ENCODE data around the gene KRT79.

Gene KRT79

DNA sequence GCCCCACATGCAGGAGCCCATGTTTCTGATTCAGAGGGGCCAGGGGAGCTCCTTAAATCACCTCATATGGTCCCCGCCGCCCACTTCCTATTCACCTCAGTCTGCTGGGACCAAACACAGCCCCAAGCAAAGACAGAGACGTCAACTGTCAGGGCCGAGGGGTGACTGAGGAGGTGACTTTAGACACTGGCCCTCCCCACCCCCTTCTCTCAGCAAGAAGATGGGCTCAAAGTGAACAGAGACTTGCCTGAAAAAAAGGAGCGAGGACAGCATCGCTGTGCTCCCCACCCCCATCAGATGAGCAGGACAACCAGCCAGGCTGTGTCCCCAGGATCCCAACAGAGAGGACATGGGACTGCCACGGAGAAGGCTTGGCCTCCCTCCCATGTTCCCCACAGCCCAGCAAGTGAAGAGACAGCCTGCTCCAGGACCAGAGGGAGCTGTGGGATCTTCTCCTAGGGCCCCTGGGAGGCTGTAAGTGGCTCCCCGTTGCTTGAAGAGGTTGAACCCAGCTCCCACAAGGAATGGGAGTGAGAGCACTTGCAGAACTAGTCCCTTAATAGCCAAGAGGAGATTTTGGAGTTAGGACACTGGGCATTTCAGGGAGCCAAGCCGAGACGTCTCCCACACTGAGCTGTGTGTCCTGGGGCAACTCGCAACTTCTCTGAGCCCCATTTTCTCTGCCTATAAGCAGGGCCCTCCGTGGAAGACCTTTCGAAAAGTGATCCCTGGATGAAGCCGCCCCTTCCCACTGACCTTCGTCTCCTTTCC, 1.3 kb upstream of the KRT79 start:
- no peak for DNase-seq (ENCODE audit: low spot score)

DNA sequence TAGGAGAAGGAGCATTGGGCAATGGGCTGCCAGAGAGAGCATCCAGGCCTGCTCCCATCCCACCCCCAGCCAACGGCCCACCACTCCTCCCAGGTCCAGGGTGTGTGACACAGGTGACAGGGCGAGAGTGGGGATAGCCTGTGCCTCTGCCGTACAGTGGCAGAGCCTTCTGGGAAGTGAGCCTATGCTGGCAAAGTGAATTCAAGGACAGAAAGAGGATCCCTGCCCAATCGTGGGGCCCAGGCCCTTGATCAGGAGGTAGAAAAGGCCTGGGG, 553 bp upstream of the KRT79 start:
- DNase-seq (ENCODE audit: low spot score): no peak

GRCh38 chr12:52832985-52833905, 866 bp downstream of the KRT79 start:
- no peak for DNase-seq (ENCODE audit: low spot score)

DNA sequence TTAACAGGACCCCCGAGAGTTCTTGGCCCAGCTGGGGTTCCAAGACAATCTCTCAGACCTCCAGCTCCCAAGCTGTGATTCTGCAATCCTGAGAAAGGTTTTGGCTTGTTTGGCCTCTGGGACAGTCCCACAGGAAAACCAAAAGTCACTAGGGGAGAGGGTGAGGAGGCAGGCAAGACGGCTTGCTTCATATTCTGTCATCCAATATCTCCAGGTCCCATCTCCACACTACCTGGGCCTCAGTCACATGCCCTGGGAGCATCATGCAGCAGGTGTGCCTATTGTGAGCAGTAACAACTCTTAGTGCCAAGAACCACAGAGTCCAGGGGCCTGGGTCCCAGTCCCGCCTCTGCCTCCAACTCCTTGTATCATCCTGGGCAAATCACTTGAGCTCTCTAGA, 1.7 kb downstream of the KRT79 start:
- DNase-seq (ENCODE audit: low spot score): no peak

GRCh38 chr12:52831251-52831650, 2.9 kb downstream of the KRT79 start:
- no peak for DNase-seq (ENCODE audit: low spot score)

DNA sequence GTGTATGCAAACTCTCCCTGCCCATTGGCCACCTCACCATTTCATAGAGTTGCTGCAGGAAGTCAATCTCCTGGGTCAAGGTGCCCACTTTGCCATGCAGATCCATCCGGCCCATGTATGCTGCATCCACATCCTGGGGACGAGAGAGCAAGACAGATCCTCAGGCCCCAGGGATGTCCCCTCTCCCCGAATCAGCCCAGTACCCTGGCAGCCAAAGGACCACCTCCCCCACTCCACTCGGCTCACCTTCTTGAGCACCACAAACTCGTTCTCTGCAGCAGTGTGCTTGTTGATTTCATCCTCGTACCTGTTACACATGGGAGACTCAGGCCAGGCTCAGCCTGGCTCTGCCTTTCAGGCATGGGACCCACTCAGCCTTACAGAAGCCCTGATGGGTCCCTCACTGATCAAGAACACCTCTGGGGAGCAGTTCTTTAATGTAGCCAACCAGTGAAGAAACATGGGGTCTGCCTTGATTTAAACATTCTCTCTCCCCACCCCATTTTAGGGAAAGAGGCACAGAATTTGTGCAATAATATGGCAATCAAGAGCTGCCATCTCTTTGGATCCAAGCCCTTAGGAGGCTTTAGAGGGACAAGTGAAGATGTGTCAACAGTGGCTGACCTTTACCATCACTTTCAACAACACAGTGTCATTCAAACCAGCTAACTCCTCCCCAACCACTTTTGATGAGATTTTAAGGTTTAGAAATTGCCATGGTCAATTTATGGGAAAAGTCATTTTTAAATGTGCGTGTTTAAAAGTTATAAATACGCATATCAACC, 3.9 kb downstream of the KRT79 start:
- no peak for DNase-seq (ENCODE audit: low spot score)

DNA sequence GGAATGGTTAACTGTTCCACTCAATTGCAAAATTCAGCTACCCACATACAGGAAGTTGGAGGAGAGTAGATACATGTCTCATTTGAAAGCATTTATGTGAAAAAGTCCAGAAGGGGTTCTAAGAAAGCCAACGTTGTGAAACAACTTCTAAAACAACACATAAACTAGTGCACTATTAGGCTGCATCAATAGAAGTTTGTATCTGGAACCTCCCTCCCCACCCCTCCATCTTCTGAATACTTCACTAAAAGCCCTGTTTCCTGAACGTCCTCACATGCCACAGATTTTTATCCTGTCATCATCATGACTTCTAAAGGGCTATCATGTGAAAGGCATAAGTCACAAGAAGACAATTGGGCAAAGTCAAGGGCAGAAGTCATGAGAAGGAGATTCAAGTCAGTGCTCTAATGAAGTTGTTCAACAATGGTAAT, 5.5 kb downstream of the KRT79 start:
- no peak for DNase-seq (ENCODE audit: low spot score)

DNA sequence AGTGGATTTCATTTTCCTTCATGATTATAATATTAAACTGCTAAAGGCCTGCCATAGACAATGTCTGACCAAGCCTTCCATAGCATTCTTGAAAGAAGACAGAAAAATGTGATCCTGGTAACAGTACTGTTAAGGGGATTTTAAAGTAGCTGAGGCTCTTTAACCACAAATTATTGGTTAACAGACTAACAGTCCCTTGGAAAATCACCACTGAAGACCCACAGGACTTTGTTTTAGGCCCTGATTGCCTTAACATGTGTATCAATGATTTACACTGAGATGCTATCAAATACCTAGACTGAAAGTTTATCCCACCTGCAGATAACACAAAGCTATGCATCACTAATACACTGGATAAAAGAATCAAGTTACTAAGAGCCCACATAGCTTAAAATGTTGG, 6.0 kb downstream of the KRT79 start:
- no peak for DNase-seq (ENCODE audit: low spot score)

DNA sequence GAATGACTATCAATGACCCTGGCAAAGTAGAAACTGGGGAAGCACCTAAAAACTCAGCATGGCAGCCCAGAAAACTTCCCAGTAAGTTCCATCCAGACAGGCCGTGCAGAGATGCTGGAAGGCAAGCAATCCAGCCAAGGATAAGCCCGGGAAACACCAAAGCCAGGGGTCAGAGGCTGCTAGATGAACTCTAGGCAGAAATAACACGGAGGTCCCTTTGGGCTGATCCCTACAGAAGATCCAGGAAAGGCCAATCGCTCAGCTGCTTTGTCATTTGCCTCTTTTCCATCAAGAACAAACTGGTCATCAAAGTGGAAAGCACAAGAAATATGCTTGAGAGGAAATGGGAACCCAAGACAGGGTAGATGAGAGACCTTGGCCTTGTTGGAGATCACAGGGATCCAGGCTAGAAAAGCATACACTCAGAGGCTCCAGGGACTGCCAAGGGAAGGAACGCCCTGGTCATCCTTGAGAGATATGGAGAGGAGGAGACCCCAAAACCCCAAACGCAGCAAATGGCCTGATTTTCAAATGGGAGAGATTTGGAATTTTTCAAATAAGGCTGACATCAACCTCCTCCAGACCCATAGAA, 6.5 kb downstream of the KRT79 start:
- DNase-seq (ENCODE audit: low spot score): no peak

DNA sequence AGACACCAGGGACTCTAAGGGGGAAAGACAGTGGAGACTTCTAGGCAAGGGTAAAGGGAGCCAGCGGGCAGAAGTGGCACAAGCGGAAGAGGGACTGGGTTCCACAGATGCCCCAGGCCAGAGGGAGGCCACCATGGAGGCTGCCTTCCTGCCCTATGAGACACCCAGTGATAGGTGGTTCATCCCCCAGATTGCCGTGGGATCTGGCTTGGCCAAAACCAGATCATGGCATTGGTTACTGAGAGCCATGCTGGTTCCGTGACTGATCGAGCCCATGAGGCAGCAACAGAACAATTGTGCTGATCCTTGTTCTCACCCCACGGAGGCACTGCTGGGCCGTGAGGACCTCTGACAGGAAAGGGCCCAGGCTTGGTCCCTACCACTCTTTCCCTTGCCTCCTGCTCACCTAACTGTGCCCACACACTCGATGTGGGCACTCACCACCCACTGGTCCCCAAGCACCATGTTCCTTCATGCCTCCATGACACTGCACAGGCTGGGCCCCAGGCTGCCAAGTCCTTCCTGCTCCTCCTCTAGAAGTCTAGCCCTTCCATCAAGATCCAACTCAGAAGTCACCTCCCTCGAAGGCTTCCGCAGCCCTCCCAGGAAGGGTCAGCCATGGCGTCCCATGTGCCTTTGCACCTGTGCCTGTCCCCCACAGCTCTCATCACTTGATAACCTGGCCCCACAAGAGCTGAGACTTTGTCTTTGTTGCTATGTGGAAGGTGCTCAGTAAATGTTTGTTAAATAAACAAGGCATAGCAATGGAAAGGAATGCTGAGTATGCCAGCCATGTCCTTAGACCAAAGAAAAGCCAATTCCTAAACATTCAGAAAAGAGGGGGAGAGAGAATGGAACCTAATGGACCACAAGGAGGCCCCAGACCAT, 7.3 kb downstream of the KRT79 start:
- no peak for DNase-seq (ENCODE audit: low spot score)

GRCh38 chr12:52825961-52826360, 8.2 kb downstream of the KRT79 start:
- DNase-seq (ENCODE audit: low spot score): no peak

- no peak for DNase-seq (ENCODE audit: low spot score)
These were observed 9.2 kb downstream of the KRT79 start for GRCh38 chr12:52824741-52825410.

DNA sequence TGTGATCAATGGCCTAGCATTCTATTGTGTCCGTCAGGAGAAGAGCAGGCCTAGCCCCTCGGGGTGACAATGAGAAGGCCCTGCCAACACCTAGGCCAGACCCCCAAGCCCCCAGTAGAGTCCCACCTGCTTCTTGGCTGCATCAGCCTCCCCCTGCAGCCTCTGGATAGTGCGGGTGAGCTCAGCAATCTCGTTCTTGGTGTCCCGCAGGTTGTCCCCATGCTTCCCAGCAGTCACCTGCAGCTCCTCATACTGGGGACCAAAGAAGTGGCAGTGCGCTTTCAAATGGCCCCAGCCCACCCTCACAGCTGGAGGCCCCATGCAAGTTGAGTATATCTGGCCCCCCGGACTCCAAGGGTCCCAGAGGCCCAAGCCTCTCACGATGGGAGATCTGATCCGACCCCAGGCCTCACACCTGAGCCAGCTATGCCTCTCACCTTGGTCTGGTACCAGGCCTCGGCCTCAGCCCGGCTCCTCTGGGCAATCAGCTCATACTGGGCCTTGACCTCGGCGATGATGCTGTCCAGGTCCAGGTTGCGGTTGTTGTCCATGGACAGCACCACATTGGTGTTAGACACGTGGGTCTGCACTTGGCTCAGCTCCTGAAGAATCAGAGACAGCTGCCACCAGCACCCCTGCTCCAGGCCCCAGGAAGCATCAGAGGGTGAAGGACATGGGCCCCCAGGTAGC, 10.2 kb downstream of the KRT79 start:
- no peak for DNase-seq (ENCODE audit: low spot score)

GRCh38 chr12:52822771-52823510, 11.2 kb downstream of the KRT79 start:
- DNase-seq (ENCODE audit: low spot score): no peak

GRCh38 chr12:52821826-52822660, 12.1 kb downstream of the KRT79 start:
- DNase-seq (ENCODE audit: low spot score): no peak

DNA sequence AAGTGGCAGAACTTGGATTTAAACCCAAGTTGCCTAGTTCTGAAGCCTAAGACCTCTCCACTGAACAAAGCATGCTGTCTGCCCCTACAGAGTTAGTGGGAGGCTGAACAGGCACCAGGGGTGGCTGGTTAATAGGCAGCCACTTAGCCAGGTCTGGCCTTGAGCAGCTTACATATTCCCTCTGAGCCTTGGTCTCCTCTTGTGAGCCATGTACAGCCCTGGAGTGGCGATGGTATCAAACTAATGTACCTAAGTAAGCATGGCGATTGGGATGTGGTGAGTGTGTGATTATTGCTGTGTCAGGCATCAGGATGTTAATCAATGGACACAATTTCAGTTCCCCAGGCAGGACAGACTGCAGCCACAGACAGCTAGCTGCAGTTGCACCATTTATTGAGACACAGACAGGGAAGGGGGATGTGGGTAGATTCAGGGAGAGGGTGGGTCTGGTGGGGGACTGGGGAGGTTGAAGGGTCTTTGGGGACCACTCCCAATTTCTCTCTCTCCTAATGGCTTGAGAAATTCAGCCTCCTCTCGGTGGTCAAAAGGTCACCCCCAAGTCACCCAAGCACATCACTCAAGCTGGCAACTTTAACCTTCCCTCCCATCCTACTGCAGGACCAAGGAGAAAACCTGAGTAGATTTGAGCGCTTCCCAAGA, 12.9 kb downstream of the KRT79 start:
- no peak for DNase-seq (ENCODE audit: low spot score)

DNA sequence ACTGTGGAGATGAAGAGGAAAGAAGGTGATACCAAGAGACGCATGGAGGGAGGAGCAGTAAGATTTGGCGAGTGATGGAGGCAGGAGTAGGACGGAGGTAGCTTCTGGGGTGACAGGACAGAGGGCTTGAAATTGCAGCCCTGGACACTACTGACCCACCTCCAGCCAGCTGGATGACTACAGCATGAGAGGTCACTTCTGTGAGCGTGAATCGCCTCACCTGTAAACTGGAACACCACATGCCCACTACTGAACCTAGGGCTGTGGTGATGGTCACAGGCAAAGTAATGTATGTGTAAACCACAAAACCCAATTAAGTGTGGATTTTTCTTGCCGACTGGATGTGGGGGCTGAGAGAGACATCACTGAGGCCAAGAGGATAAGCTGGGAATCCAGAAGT, 13.6 kb downstream of the KRT79 start:
- no peak for DNase-seq (ENCODE audit: low spot score)

All from CD4-positive, alpha-beta T cell treated with Interleukin-15 for 4 hours (primary cell).